Thymus (tissue), 11 donors: Measurements from ENCODE around the gene ZFX. TPM values are rescaled to one million over a fixed set of nuclear protein-coding genes. Genes with fewer than 3 reads are reported as not detected.

Experiments used
- DNase-seq, 9 donors: peaks; one replicate each; pipeline ENCODE4 v3.0.0-alpha.2; 2013; ENCODE audit warnings: low spot score in 9 of 9, low read depth in 6 of 9, missing footprints in 1 of 9
- H3K27ac ChIP-seq, 2 donors: one replicate each; pipeline ENCODE4 v1.5.1; 2013; ENCODE audit warnings: control low read depth in 1 of 2, low read depth in 1 of 2, low read length in 1 of 2, mild to moderate bottlenecking in 1 of 2, moderate library complexity in 1 of 2
- H3K27me3 ChIP-seq, 2 donors: one replicate each; pipeline ENCODE4 v1.5.1; 2013; ENCODE audit warnings: low read length in 1 of 2; ENCODE audit not compliant: control insufficient read depth in 2 of 2, insufficient read depth in 1 of 2
- H3K36me3 ChIP-seq, 2 donors: one replicate each; pipeline ENCODE4 v1.5.1; 2013; ENCODE audit warnings: low read length in 1 of 2, mild to moderate bottlenecking in 1 of 2, moderate library complexity in 1 of 2; ENCODE audit not compliant: control insufficient read depth in 2 of 2, insufficient read depth in 2 of 2
- H3K4me1 ChIP-seq, 2 donors: one replicate each; pipeline ENCODE4 v1.5.1; 2013; ENCODE audit warnings: low read length in 2 of 2; ENCODE audit not compliant: control insufficient read depth in 2 of 2, insufficient read depth in 2 of 2
- H3K4me3 ChIP-seq, 2 donors: one replicate each; pipeline ENCODE4 v1.5.1; 2013; ENCODE audit warnings: low read length in 2 of 2, control low read depth in 1 of 2, mild to moderate bottlenecking in 1 of 2
- H3K9me3 ChIP-seq, 2 donors: one replicate each; pipeline ENCODE4 v1.5.1; 2013; ENCODE audit warnings: low read length in 1 of 2, mild to moderate bottlenecking in 1 of 2; ENCODE audit not compliant: control insufficient read depth in 2 of 2, insufficient read depth in 1 of 2
- WGBS: extraction: QIAGEN DNeasy Blood & Tissue Kit; methylation state at CpG from one replicate; pipeline ENCODE4 v1.1.7; 2013; 5-methylcytosine and 5-hydroxymethylcytosine counted together
- polyA plus RNA-seq: library from polyadenylated mRNA; stranded (reverse); fragments of 200-250 nt; gene quantifications from one replicate; pipeline ENCODE4 v1.2.3, GENCODE V29; 2013
- total RNA-seq: library from RNA; stranded (reverse); fragments of 120-200 nt; gene quantifications from one replicate; pipeline ENCODE4 v1.2.4, GENCODE V29; 2013
- donor health status: healthy.

ZFX gene
- total and polyA plus RNA-seq, 2 donors: 9.7 to 40.0 TPM

DNA sequence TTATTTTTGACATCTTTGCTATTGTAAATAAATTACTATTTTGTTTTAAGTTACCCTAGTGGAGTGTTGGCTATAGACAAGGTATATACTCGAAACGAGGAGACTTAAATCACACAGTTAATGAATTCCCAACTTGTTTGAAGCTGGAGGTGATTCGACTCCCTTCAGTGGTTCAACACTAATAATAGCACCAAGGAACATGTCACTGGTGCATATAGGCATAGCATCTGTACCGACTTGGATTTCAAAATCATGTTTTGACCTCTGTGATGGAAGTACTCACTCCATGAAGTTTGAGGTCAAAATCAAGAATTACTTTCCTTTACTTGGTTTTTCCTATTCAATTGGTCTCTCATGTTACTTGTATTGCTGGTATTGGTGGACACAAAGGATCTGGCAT is 66.5 kb downstream of the ZFX start:
- Histone ChIP-seq H3K27me3 (no peaks in the 10 kb centered on the region), H3K4me1 (no peaks in the 10 kb centered on the region), H3K9me3 (no peaks in the 10 kb centered on the region), H3K36me3 (peaks cover 0 to 21% of the 10 kb centered on the region in 2 donors), H3K27ac (no peak overlapping the region), H3K4me3 (no peak overlapping the region)
- 96% methylated on average over 4 of the region's 4 CpGs for WGBS
- no peak for DNase-seq

DNA sequence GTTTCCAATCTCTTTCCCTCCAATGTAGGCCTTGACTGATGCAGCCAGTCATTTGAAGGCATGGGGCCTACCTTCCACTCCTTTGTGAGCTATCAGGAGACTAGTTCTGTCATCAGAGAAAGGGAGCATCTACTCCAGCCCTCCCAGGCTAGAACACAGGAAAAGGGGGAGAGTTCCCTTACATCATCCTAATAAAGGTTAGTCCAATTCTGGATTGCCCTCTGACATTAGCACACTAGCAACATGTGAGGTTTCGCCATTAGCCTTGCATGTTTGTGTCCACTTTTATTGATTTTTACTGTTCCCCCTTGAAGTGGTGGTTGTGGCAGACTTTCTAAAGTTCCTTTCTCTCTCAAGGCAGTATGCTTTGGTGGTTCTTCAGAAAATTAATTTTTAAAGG is 67.3 kb downstream of the ZFX start:
- H3K9me3 ChIP-seq: no peaks in the 10 kb centered on the region
- peaks cover 0 to 17% of the 10 kb centered on the region in 2 donors for H3K36me3 ChIP-seq
- H3K27ac ChIP-seq: no peak overlapping the region
- no peak for DNase-seq
- 97% methylated on average over 1 of the region's 1 CpG for WGBS
- no peaks in the 10 kb centered on the region for H3K27me3 ChIP-seq
- no peaks in the 10 kb centered on the region for H3K4me1 ChIP-seq
- H3K4me3 ChIP-seq: no peak overlapping the region

DNA sequence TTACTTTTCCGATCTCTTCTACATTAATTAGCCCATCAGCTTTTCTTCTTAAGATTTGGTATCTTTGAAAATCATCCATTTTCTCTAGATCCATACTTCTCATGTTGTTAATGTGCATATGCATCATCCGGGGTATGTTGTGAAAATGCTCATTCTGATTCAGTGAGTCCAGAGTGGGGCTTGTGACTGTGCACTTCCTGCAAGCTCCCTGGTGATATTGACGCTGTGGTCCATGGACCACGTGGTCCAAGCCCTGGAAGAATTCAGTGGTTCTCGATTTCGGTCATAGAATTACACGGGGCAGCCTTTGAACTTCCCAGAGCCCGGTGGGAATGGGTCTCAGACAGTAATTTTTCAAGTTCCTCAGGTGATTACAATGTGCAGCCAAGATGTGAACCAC is 69.8 kb downstream of the ZFX start:
- Histone ChIP-seq H3K4me1 (no peaks in the 10 kb centered on the region), H3K27me3 (no peaks in the 10 kb centered on the region), H3K9me3 (no peaks in the 10 kb centered on the region), H3K4me3 (no peak overlapping the region), H3K27ac (no peak overlapping the region), H3K36me3 (peaks cover 0 to 7% of the 10 kb centered on the region in 2 donors)
- no peak for DNase-seq
- 89% methylated on average over 8 of the region's 8 CpGs for WGBS

DNA sequence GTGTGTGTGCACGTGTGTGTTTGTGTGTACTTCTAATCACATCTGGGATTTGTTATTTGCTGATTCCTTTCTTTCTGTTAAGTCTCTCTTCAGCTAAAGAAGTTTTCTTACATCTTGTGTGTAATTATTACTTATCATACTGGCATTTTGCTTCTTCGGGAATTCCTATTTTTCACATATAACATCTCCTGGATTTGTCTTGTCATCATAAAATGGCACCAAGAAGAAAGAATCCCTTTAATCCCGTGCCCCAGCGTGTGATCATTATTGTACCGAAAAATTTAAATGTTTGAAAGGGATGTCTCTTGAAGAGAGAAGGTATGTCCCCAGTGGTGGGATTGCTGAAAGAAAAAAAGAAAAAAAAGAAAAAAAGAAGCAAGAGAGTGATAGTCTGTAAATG is 72.3 kb downstream of the ZFX start:
- DNase-seq: no peak
- Histone ChIP-seq H3K9me3 (peaks cover 0 to 3% of the 10 kb centered on the region in 2 donors), H3K27me3 (no peaks in the 10 kb centered on the region), H3K36me3 (no peaks in the 10 kb centered on the region), H3K4me1 (no peaks in the 10 kb centered on the region), H3K4me3 (no peak overlapping the region), H3K27ac (no peak overlapping the region)
- 98% methylated on average over 5 of the region's 5 CpGs for WGBS

DNA sequence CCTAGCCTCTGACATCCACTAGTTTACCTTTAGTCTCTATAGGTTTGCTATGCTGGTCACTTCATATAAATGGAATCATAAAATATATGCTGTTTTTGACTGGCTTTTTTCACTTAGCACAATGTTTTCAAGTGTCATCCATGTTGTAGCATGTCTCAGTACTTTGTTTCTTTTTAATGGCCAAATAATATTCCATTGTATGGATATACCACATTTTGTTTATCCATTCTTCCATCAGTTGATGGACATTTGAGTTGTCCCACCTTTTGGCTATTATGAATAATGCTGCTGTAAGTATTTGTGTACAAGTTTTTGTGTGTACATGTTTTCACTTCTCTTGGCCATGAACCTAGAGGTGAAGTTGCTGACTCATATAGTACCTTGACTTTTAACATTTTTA is 75.7 kb downstream of the ZFX start:
- Histone ChIP-seq H3K4me1 (no peaks in the 10 kb centered on the region), H3K27me3 (no peaks in the 10 kb centered on the region), H3K27ac (no peak overlapping the region), H3K4me3 (no peak overlapping the region), H3K36me3 (no peaks in the 10 kb centered on the region), H3K9me3 (peaks cover 0 to 3% of the 10 kb centered on the region in 2 donors)
- DNase-seq: no peak

DNA sequence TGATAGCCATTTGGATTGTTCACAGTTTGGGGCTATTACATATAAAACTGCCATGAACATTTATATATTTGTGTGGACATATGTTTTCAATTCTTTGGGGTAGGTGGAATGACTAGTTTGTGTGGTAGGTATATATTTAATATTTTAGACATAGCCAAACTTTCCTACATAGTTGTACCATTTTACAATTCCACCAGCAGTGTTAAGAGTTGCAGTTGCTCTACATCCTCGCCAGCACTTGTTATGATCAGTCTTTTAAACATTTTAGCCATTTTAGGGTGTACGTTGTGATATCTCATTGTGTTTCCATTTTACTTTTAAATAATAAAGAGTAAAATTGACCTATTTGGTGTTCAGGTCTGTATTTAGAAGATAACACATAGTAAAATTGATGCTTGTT is 76.6 kb downstream of the ZFX start:
- DNase-seq: no peak
- Histone ChIP-seq H3K9me3 (peaks cover 0 to 3% of the 10 kb centered on the region in 2 donors), H3K4me1 (no peaks in the 10 kb centered on the region), H3K36me3 (no peaks in the 10 kb centered on the region), H3K27me3 (no peaks in the 10 kb centered on the region), H3K27ac (no peak overlapping the region), H3K4me3 (no peak overlapping the region)
- WGBS: 96% methylated on average over 2 of the region's 2 CpGs

DNA sequence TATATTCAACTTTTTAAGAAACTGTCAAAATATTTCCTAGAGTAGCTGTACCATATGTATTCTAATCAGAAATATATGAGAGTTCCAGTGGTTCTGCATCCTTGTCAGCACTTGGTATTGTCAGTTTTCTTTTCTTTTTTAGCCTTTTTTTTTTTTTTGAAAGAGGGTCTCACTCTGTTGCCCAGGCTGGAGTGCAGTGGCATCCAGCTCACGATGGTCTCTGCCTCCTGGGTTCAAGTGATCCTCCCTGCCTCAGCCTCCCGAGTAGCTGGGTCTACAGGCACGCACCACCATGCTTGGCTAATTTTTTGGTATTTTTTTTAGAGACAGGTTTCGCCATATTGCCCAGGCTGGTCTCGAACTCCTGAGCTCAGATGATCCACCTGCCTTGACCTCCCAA is 79.1 kb downstream of the ZFX start:
- H3K9me3 ChIP-seq: peaks cover 0 to 3% of the 10 kb centered on the region in 2 donors
- no peaks in the 10 kb centered on the region for H3K36me3 ChIP-seq
- H3K4me1 ChIP-seq: no peaks in the 10 kb centered on the region
- H3K4me3 ChIP-seq: no peak overlapping the region
- H3K27me3 ChIP-seq: no peaks in the 10 kb centered on the region
- over 99% methylated on average over 5 of the region's 5 CpGs for WGBS
- no peak for DNase-seq
- H3K27ac ChIP-seq: no peak overlapping the region

DNA sequence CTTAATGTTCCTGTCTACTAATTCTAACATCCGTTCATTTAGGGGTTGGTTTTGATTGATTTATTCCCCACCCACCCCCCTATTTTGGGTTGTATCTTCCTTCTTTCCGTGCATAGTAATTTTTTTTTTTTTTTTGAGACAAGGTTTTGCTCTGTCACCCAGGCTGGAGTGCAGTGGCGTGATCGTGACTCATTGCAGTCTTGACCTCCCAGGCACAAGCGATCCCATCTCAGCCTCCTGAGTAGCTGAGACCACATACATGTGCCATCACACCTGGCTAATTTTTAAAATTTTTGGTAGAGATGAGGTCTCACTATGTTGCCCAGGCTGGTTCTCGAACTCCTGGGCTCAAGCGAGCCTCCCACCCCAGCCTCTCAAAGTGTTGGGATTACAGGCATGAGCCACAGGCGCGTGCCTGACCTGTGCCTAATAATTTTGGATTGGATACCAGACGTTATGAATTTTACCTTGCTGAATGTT is 79.9 kb downstream of the ZFX start:
- H3K36me3 ChIP-seq: no peaks in the 10 kb centered on the region
- H3K9me3 ChIP-seq: peaks cover 0 to 3% of the 10 kb centered on the region in 2 donors
- no peak overlapping the region for H3K27ac ChIP-seq
- 94% methylated on average over 10 of the region's 10 CpGs for WGBS
- DNase-seq: no peak
- no peaks in the 10 kb centered on the region for H3K4me1 ChIP-seq
- no peak overlapping the region for H3K4me3 ChIP-seq
- no peaks in the 10 kb centered on the region for H3K27me3 ChIP-seq

DNA sequence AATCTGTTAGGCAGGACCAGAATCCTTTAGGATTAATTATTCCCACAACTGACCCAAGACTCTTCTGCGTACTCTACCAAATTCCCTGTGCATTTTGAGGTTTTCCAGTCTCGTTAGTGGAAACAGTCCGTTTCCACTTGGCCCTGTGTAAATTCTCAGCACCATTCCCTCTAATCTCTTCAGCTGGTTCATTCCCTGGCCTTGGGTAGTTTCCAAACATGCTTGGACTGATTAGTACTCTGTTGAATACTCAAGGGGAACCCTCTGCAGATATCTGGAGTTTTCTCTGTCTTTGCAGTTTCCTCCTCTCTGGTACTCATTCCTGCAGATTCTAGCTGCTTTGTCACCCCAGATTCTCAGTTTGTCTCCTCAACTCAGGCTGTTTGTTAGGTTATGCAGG is 80.4 kb downstream of the ZFX start:
- 90% methylated on average over 3 of the region's 3 CpGs for WGBS
- Histone ChIP-seq H3K27ac (no peak overlapping the region), H3K4me1 (no peaks in the 10 kb centered on the region), H3K36me3 (no peaks in the 10 kb centered on the region), H3K9me3 (peaks cover 0 to 3% of the 10 kb centered on the region in 2 donors), H3K27me3 (no peaks in the 10 kb centered on the region), H3K4me3 (no peak overlapping the region)
- no peak for DNase-seq

DNA sequence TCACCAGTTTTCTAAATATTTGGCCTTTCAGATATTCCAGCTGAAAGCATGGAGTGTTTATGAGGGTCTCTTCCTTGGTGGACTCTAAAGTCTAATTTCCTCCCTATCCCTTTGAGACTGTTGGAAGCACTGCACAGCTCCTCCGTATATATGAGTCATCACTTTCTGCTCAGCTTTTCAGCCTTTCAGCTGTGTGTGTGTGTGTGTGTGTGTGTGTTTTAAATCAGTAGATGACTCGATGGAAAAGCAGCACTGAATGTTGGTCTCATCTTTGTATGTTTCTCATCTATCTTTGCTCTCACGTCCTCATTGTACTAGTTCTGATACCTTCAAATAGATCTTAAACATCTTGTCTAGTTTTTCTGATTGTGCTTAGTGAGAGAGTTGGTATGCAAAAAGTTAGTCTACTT is 81.6 kb downstream of the ZFX start:
- Histone ChIP-seq H3K27ac (no peak overlapping the region), H3K4me3 (no peak overlapping the region), H3K27me3 (no peaks in the 10 kb centered on the region), H3K9me3 (no peaks in the 10 kb centered on the region), H3K36me3 (no peaks in the 10 kb centered on the region), H3K4me1 (no peaks in the 10 kb centered on the region)
- 51% methylated on average over 3 of the region's 3 CpGs for WGBS
- no peak for DNase-seq
